IPS DF 6.9 (cell line): ENCODE measurements around the gene MSRB3.
"Not testable (repeated sequence)": the region's sequence is repeated elsewhere in the genome, so short reads cannot be mapped to it uniquely, and the experiment has no call there.

ENCODE experiments used
- DNase-seq: peaks from one replicate; pipeline ENCODE4 v3.0.0-alpha.2; 2013; ENCODE audit warnings: low read depth, low spot score
- H3K27ac ChIP-seq: one replicate; pipeline ENCODE4 v1.5.1; 2013; ENCODE audit warnings: low read length, control low read depth
- H3K27me3 ChIP-seq: 2 replicates; pipeline ENCODE4 v1.6.1; 2013; ENCODE audit warnings: mild to moderate bottlenecking, low read length; ENCODE audit not compliant: control insufficient read depth, insufficient read depth
- H3K36me3 ChIP-seq: 2 replicates; pipeline ENCODE4 v1.6.1; 2013; ENCODE audit warnings: low read length; ENCODE audit not compliant: control insufficient read depth, insufficient read depth
- H3K4me1 ChIP-seq: 2 replicates; pipeline ENCODE4 v1.6.1; 2013; ENCODE audit warnings: low read length; ENCODE audit not compliant: control insufficient read depth, insufficient read depth
- H3K4me3 ChIP-seq: 2 replicates; pipeline ENCODE4 v1.5.1; 2013; ENCODE audit warnings: mild to moderate bottlenecking, low read length
- H3K9me3 ChIP-seq: 2 replicates; pipeline ENCODE4 v1.6.1; 2013; ENCODE audit warnings: low read length, inconsistent platforms; ENCODE audit not compliant: control insufficient read depth, insufficient read depth
- WGBS: extraction: QIAGEN DNeasy Blood & Tissue Kit; methylation state at CpG from one replicate; pipeline ENCODE4 v1.1.7; 2013; ENCODE audit warnings: mixed read lengths, missing lambda C conversion rate; ENCODE audit not compliant: insufficient read length, insufficient coverage; 5-methylcytosine and 5-hydroxymethylcytosine counted together

MSRB3 gene

DNA sequence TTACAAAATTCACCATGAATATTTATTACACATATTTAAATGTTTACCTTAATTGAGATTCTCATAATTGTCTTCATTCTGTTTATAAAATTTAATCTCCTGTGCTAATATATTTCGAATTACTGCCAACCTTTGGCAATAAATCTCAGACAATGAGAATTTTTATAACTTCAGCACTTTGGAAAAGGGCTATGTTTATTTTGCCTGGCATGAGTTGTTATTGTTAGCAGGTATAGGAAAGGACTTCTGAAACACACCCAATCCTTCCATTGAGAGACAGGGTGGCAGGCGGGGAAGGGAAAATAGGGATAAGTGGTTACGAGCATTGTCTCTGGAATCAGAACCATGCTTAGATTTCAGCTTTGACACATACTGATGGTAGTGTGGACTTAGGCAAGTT is 12.1 kb upstream of the MSRB3 start:
- Histone ChIP-seq H3K9me3 (no peaks in the 10 kb centered on the region), H3K36me3 (no peaks in the 10 kb centered on the region), H3K27ac (no peak overlapping the region), H3K4me1 (no peaks in the 10 kb centered on the region), H3K27me3 (no peaks in the 10 kb centered on the region), H3K4me3 (no peak overlapping the region)
- no CpG with 5 or more reads among the region's 3 CpGs for WGBS
- no peak for DNase-seq

DNA sequence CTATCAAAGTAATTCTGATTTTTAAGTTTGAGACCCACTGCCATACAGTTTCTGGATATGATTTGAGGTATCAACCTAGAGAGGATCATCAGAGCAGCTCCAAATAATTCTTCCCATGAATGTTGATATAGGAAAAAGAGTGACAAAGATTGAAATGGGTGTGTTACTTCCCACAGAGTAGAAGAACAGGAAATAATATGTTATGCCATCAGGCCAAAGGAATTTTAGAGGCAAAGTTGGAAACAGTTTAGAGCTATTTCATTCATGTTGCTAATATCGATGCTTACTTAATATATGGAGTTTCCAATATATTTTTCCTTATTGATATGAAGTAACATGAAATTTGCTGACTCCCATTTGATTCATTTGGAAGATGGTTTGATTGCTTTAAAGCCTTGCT is 8.9 kb upstream of the MSRB3 start:
- Histone ChIP-seq H3K4me3 (no peak overlapping the region), H3K27me3 (no peaks in the 10 kb centered on the region), H3K36me3 (no peaks in the 10 kb centered on the region), H3K27ac (no peak overlapping the region), H3K4me1 (no peaks in the 10 kb centered on the region), H3K9me3 (no peaks in the 10 kb centered on the region)
- WGBS: no CpG with 5 or more reads among the region's 1 CpG
- DNase-seq: no peak

DNA sequence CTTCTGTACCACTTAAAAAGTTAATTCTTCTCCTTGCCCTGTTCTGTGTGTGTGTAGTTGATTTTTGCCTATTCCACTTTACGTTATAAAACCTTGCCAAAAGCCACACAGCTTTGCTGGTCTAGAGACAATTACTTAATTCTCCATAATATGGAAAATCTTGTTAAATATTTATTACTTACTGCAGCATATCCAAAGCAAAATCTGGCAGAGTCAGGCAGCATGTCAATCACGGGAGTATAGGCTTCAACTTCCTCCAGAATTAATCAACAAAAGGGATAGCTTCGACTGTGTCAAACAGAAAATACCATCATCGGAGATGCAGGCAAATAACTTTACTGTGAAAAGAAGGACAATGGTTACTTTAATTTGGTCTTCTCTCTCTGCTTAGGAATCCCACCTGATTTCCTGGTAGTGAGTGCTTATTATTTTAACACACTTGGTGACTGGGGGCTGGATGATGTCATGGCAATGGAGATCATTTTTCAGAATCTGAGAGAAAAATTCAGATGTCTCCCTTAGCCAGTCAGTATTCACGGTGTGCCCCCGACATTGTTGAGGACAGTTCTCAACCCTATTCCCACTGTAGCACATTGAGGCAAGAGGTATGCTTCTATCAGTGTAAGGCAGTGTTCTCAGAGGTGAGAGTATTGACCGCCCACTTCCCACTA is 3.7 kb upstream of the MSRB3 start:
- Histone ChIP-seq H3K36me3 (no peaks in the 10 kb centered on the region), H3K4me3 (no peak overlapping the region), H3K4me1 (peaks cover 3% of the 10 kb centered on the region; the same call in 1 of the 2 replicates), H3K27ac (no peak overlapping the region), H3K27me3 (no peaks in the 10 kb centered on the region), H3K9me3 (no peaks in the 10 kb centered on the region)
- no CpG with 5 or more reads among the region's 7 CpGs for WGBS
- DNase-seq: no peak

DNA sequence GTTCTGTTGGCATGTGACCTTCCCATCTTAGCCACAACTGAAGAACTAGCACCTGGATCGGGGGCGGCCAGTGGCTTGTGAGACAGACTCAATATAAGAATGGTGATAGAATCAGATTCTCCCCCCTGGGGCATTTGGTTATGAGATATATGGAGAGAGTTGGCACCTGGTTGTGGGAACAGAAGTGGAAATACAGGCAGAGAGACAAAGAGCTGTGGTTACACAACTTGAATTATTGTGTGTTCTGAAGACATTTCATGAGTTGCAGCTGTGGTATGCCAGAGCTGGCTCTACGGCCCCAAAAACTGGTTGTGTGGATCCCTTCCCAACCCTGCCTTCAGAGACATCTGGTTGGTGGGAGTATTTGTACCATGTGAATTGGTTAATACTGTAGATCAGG is 2.9 kb upstream of the MSRB3 start:
- H3K4me1 ChIP-seq: peaks cover 3% of the 10 kb centered on the region; the same call in 1 of the 2 replicates
- no CpG with 5 or more reads among the region's 3 CpGs for WGBS
- H3K27me3 ChIP-seq: no peaks in the 10 kb centered on the region
- H3K27ac ChIP-seq: no peak overlapping the region
- no peaks in the 10 kb centered on the region for H3K9me3 ChIP-seq
- no peak for DNase-seq
- H3K4me3 ChIP-seq: no peak overlapping the region
- H3K36me3 ChIP-seq: no peaks in the 10 kb centered on the region

DNA sequence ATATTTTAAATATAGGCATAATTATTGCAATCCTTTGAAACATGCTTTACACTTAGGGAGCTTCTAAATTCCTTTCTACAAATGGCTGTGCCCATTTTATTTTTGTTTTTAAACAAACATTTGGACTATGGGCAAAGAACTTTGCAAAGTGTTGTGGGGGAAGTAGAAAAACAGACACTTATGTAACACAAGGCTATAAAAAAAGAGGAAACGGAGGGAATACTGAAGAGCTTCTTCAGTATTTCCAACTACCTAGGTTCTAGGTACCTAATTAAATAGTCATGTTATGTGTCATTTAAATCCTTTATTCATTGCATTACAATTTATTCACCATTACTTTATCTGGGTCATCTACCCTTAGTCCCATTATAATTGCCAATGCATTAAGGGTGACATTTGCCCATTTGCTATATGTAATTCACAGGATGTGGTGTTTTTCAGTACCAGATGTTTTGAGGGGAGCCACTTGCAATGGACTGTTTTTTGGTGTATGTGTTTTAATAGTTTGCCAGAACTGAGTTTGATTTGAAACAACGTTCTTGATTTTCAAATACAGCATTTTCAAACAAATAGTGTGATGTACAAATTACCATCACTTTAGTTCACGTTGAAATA is 1.5 kb upstream of the MSRB3 start:
- WGBS: no CpG with 5 or more reads among the region's 3 CpGs

DNA sequence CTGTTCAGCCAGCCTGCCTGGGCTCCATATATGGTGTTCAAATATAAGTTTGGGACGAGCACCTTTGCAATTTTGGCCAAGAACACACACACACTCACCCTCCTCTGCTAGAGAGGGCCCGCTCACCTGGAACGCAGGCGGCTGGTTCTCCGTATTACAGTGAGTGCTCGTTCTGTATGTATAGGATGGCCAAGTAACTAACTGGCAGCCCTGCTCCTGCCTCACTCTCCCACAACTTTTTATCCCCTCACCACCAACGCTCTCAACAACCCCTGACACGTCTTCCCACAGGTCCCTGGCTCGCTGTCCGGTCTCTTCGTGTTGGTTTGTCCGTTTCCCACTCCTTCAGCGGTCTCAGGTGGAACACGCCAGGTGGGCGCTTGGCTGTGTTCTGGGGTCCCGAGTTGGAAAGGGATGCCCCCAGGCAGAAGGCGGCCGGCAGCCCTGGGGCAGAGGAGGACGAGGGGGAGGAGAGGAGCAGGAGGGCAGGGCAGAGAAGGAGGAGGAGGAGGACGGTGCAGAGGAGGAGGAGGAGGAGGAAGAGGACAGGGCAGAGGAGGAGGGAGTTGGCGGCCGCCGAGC is 398 bp upstream of the MSRB3 start:
- Histone ChIP-seq H3K27ac (no peak overlapping the region), H3K4me3 (peak overlapping the region; percentile 89; the same call in 1 of the 2 replicates), H3K9me3 (no peaks in the 10 kb centered on the region), H3K4me1 (peaks cover 3% of the 10 kb centered on the region; the same call in 1 of the 2 replicates), H3K36me3 (no peaks in the 10 kb centered on the region), H3K27me3 (no peaks in the 10 kb centered on the region)
- no CpG with 5 or more reads among the region's 23 CpGs for WGBS
- no peak for DNase-seq

More for the DNA sequence above, 1.5 kb upstream of the MSRB3 start:
- H3K4me3 ChIP-seq: no peak overlapping the region
- H3K4me1 ChIP-seq: peaks cover 3% of the 10 kb centered on the region; the same call in 1 of the 2 replicates
- no peaks in the 10 kb centered on the region for H3K27me3 ChIP-seq
- no peaks in the 10 kb centered on the region for H3K9me3 ChIP-seq
- no peak overlapping the region for H3K27ac ChIP-seq
- DNase-seq: no peak
- H3K36me3 ChIP-seq: no peaks in the 10 kb centered on the region

DNA sequence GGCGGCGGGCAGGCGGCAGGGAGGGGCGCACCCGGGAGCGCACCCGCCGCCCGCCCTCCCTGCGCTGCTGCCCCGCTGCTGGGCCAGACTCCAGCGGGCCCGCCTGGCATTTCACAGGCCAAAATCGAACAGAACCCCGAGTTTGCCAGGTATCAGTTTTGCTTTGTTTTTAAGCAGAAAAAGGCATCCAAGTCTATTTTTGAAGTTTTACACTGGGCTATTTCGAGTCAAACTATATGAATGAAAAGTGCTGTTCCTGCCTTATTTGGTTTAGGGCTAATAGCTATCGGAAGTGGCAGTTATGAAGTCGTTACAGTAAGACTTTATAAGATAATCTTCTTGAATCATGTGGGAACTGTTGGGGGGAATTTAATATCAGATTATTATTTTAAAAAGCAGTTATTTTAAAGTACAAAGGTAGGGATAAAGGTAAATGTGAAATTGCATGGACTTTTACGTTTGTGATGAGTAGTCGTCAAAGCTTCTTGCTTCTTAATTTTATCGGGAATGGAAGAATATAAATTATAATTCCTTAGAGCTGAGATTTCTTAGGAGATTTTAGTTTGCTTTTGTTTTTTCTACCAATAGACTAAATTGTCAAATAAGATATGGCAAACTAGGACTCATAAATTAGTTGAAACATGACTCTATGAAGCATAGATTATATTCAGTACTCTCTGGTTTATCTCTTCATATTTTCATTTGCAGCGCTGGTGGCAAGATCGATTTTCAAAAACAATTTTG is 1.1 kb downstream of the MSRB3 start:
- peaks cover 3% of the 10 kb centered on the region; the same call in 1 of the 2 replicates for H3K4me1 ChIP-seq
- H3K9me3 ChIP-seq: no peaks in the 10 kb centered on the region
- no peaks in the 10 kb centered on the region for H3K27me3 ChIP-seq
- WGBS: 100% methylated on average over 2 of the region's 23 CpGs
- no peak overlapping the region for H3K27ac ChIP-seq
- no peaks in the 10 kb centered on the region for H3K36me3 ChIP-seq
- H3K4me3 ChIP-seq: peak overlapping the region; percentile 89; the same call in 1 of the 2 replicates
- no peak for DNase-seq

DNA sequence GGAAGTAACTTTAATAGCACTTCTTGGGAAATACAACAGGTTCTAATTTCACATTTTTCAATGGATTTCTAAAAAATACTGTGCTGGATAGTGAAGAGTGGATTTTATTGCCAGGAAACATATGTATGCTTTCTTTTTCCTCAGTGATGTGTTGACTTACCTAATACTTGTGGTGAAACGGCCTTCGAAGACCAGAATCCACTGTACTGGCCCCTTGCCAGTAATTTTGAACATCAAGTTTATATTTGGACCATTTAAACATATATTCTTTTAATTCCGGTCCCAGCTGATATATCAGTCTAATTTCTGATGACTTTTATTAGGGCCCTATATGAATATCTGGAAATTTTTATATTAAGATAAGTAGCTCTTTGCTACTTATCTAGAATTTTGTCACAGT is 1.8 kb downstream of the MSRB3 start:
- Histone ChIP-seq H3K27ac (no peak overlapping the region), H3K27me3 (no peaks in the 10 kb centered on the region), H3K9me3 (no peaks in the 10 kb centered on the region), H3K36me3 (no peaks in the 10 kb centered on the region), H3K4me1 (peaks cover 3% of the 10 kb centered on the region; the same call in 1 of the 2 replicates), H3K4me3 (no peak overlapping the region)
- no CpG with 5 or more reads among the region's 3 CpGs for WGBS
- no peak for DNase-seq

DNA sequence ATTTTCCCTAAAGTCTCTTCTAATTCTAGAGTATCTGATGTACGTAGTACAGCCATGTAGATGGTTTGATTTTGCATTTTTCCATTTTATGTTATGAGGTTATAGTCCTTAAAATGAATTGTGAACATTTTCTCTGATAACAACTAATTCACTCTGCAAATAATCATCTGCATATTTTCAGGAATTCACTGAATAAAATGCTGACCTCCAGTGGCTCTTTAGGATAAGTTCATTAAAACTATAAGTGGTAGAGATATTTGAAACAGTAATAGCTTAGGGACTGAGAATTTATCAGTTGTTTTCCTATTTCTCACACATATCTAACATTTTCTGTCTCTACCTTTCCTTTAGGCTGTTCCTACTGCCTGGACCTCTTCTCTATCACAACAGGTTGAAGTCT is 4.4 kb downstream of the MSRB3 start:
- no peaks in the 10 kb centered on the region for H3K27me3 ChIP-seq
- DNase-seq: no peak
- no peaks in the 10 kb centered on the region for H3K4me1 ChIP-seq
- H3K9me3 ChIP-seq: no peaks in the 10 kb centered on the region
- WGBS: no CpG with 5 or more reads among the region's 1 CpG
- no peak overlapping the region for H3K4me3 ChIP-seq
- H3K36me3 ChIP-seq: no peaks in the 10 kb centered on the region
- H3K27ac ChIP-seq: no peak overlapping the region

DNA sequence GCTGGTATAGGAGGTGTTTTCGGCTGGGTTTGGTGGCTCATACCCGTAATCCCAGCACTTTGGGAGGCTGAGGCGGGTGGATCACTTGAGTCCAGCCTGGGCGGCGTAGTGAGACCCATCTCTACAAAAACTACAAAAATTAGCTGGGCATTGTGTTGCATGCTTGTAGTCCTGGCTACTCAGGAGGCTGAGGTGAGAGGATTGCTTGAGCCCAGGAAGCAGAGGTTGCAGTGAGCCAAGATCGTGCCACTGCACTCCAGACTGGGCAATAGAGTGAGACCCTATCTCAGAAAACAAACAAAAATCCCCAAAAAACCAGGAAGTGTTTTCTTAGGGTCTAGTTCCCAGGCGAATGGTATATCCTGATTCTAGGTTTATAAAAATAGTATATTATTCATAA is 7.0 kb downstream of the MSRB3 start:
- H3K36me3 ChIP-seq, H3K9me3 ChIP-seq, H3K4me3 ChIP-seq, DNase-seq, H3K27ac ChIP-seq, H3K4me1 ChIP-seq, H3K27me3 ChIP-seq: not testable (repeated sequence)
- 100% methylated on average over 1 of the region's 7 CpGs for WGBS
